H1 (cell line): ENCODE data around the gene MAP4K5. TPM values are rescaled to one million over a fixed set of nuclear protein-coding genes. Genes with fewer than 3 reads are reported as not detected.

Experiments
- CTCF ChIA-PET: fragments of 300-600 bp; sonication (Branson Sonifier 250); formaldehyde crosslinking; loops from one replicate; lab custom pipeline; 2021; ENCODE audit not compliant: partially characterized antibody; lab: Charles Lee
- POLR2A ChIA-PET: fragments of 300-600 bp; sonication (Branson Sonifier 250); formaldehyde crosslinking; loops from one replicate; lab custom pipeline; 2021; ENCODE audit warnings: inconsistent platforms; ENCODE audit not compliant: partially characterized antibody; lab: Charles Lee
- DNase-seq, 2 experiments: peaks; one replicate each; pipeline versions ENCODE4 v3.0.0 to v3.0.0-alpha.2; 2010 to 2022; ENCODE audit warnings: low spot score in 2 of 2, low read depth in 1 of 2, mixed read lengths in 1 of 2
- FAIRE-seq: peaks from 2 replicates; lab custom pipeline; 2011; peaks lifted over from hg19 to GRCh38; lab: Jason Lieb, UNC
- H2AFZ ChIP-seq: 2 replicates; pipeline ENCODE4 v1.8.1; 2012; ENCODE audit warnings: low read length, inconsistent platforms
- H2AK5ac ChIP-seq: 2 replicates; pipeline ENCODE4 v1.6.1; 2013; ENCODE audit warnings: low read depth, low read length
- H2BK120ac ChIP-seq: replicated peaks from 2 replicates; pipeline ENCODE3; 2013; ENCODE audit warnings: low read depth, low read length, inconsistent platforms
- H2BK12ac ChIP-seq: 2 replicates; pipeline ENCODE4 v1.6.1; 2013; ENCODE audit warnings: low read depth, low read length
- H2BK15ac ChIP-seq: 2 replicates; pipeline ENCODE4 v1.6.1; 2013; ENCODE audit warnings: low read length
- H2BK20ac ChIP-seq: 2 replicates; pipeline ENCODE4 v1.6.1; 2013; ENCODE audit warnings: low read length
- H2BK5ac ChIP-seq: 2 replicates; pipeline ENCODE4 v1.6.1; 2013; ENCODE audit warnings: low read depth, low read length
- H3K14ac ChIP-seq: 2 replicates; pipeline ENCODE4 v1.6.1; 2013; ENCODE audit warnings: inconsistent platforms; ENCODE audit not compliant: insufficient read length
- H3K18ac ChIP-seq: 2 replicates; pipeline ENCODE4 v1.6.1; 2013; ENCODE audit warnings: low read length; ENCODE audit errors: extremely low read depth
- H3K23ac ChIP-seq: 2 replicates; pipeline ENCODE4 v1.6.1; 2013; ENCODE audit warnings: inconsistent platforms; ENCODE audit not compliant: insufficient read length
- H3K23me2 ChIP-seq: 2 replicates; pipeline ENCODE4 v1.6.1; 2013; ENCODE audit warnings: low read depth, low read length
- H3K27ac ChIP-seq: 2 replicates; pipeline ENCODE4 v1.6.1; 2011; ENCODE audit warnings: low read depth, low read length, inconsistent platforms
- H3K27me3 ChIP-seq, 4 experiments: replicated peaks in 1 of 4; 1 replicate in 1 of 4; 2 replicates in 3 of 4; pipeline versions ENCODE4 v1.6.1 to v1.8.1; 2011 to 2013; ENCODE audit warnings: low read length in 3 of 4, mild to moderate bottlenecking in 3 of 4, inconsistent platforms in 2 of 4, mixed read lengths in 2 of 4, moderate library complexity in 1 of 4; ENCODE audit not compliant: control insufficient read depth in 3 of 4, insufficient read depth in 3 of 4; ENCODE audit errors: extremely low read depth in 1 of 4
- H3K36me3 ChIP-seq, 4 experiments: 2 replicates each; pipeline versions ENCODE4 v1.6.1 to v1.8.1; 2011 to 2013; ENCODE audit warnings: mild to moderate bottlenecking in 4 of 4, low read length in 3 of 4, moderate library complexity in 2 of 4, control low read depth in 1 of 4, inconsistent platforms in 1 of 4; ENCODE audit not compliant: insufficient read depth in 4 of 4, control insufficient read depth in 2 of 4
- H3K4ac ChIP-seq: replicated peaks from 2 replicates; pipeline ENCODE3; 2013; ENCODE audit warnings: low read length, low read depth, mixed read lengths, inconsistent platforms; ENCODE audit not compliant: insufficient read length
- H3K4me1 ChIP-seq, 4 experiments: replicated peaks in 1 of 4; 1 replicate in 1 of 4; 2 replicates in 3 of 4; pipeline versions ENCODE4 v1.6.1 to v1.8.1; 2011 to 2013; ENCODE audit warnings: low read length in 3 of 4, inconsistent platforms in 2 of 4, mixed read lengths in 1 of 4; ENCODE audit not compliant: insufficient read depth in 4 of 4, control insufficient read depth in 3 of 4
- H3K4me2 ChIP-seq, 2 experiments: 2 replicates each; pipeline versions ENCODE4 v1.6.1 to v1.8.1; 2011 to 2013; ENCODE audit warnings: low read depth in 2 of 2, low read length in 2 of 2, control low read depth in 1 of 2, inconsistent platforms in 1 of 2, mild to moderate bottlenecking in 1 of 2; ENCODE audit not compliant: insufficient read depth in 1 of 2
- H3K4me3 ChIP-seq, 4 experiments: fragments of 200-600, 300-600 bp in 1 of 4; sonication (generic), shearing (Covaris generic), sonication (Bioruptor Twin) in 1 of 4; 2 replicates each; pipeline versions ENCODE4 v1.5.1 to v1.8.1; 2011 to 2016; ENCODE audit warnings: low read length in 4 of 4, low read depth in 3 of 4, control low read depth in 2 of 4, inconsistent platforms in 2 of 4, mild to moderate bottlenecking in 2 of 4, mixed read lengths in 1 of 4, moderate library complexity in 1 of 4; ENCODE audit not compliant: insufficient read depth in 2 of 4; ENCODE audit errors: extremely low read depth in 1 of 4
- H3K56ac ChIP-seq: replicated peaks from 2 replicates; pipeline ENCODE3; 2013; ENCODE audit warnings: low read depth, mild to moderate bottlenecking, mixed read lengths, low read length, inconsistent platforms; ENCODE audit not compliant: insufficient read length
- H3K79me1 ChIP-seq: 2 replicates; pipeline ENCODE4 v1.6.1; 2013; ENCODE audit warnings: low read depth, low read length, control low read depth
- H3K79me2 ChIP-seq, 2 experiments: 2 replicates each; pipeline versions ENCODE4 v1.6.1 to v1.8.1; 2012 to 2013; ENCODE audit warnings: low read length in 2 of 2, mild to moderate bottlenecking in 2 of 2, inconsistent platforms in 1 of 2; ENCODE audit not compliant: insufficient read depth in 2 of 2, control insufficient read depth in 1 of 2
- H3K9ac ChIP-seq, 4 experiments: replicated peaks in 1 of 4; 1 replicate in 1 of 4; 2 replicates in 3 of 4; pipeline versions ENCODE4 v1.6.1 to v1.8.1; 2011 to 2013; ENCODE audit warnings: low read depth in 3 of 4, low read length in 3 of 4, control low read depth in 2 of 4, mild to moderate bottlenecking in 2 of 4, moderate library complexity in 2 of 4, inconsistent platforms in 1 of 4; ENCODE audit errors: extremely low read depth in 1 of 4
- H3K9me3 ChIP-seq, 2 experiments: 2 replicates each; pipeline versions ENCODE4 v1.6.1 to v1.8.1; 2012 to 2013; ENCODE audit warnings: mild to moderate bottlenecking in 2 of 2, moderate library complexity in 2 of 2, control low read depth in 1 of 2, inconsistent platforms in 1 of 2, low read depth in 1 of 2, low read length in 1 of 2, mixed read lengths in 1 of 2; ENCODE audit not compliant: insufficient read depth in 2 of 2
- H4K20me1 ChIP-seq, 2 experiments: replicated peaks in 1 of 2; 2 replicates each; pipeline versions ENCODE3 to v1.8.1; 2011 to 2013; ENCODE audit warnings: inconsistent platforms in 2 of 2, low read length in 2 of 2, mild to moderate bottlenecking in 1 of 2; ENCODE audit not compliant: insufficient read depth in 2 of 2, control insufficient read depth in 1 of 2
- H4K5ac ChIP-seq: 2 replicates; pipeline ENCODE4 v1.6.1; 2013; ENCODE audit warnings: low read length, low read depth, mixed read lengths, inconsistent platforms; ENCODE audit not compliant: insufficient read length
- H4K8ac ChIP-seq: 2 replicates; pipeline ENCODE4 v1.8.0; 2013; ENCODE audit warnings: mild to moderate bottlenecking, moderate library complexity, low read length, inconsistent platforms; ENCODE audit not compliant: insufficient read depth; ENCODE audit errors: extremely low read depth
- H4K91ac ChIP-seq: replicated peaks from 2 replicates; pipeline ENCODE3; 2013; ENCODE audit warnings: low read length, mixed read lengths, inconsistent platforms; ENCODE audit not compliant: insufficient read length
- EP300 ChIP-seq, 2 experiments: IDR thresholded peaks; 1 replicate in 1 of 2; 2 replicates in 1 of 2; pipeline ENCODE4 v1.6.1; 2011 to 2012; ENCODE audit warnings: low read depth in 2 of 2, low read length in 2 of 2, mild to moderate bottlenecking in 2 of 2, borderline replicate concordance in 1 of 2, inconsistent platforms in 1 of 2, moderate library complexity in 1 of 2
- SRF ChIP-seq: IDR thresholded peaks from 2 replicates; pipeline ENCODE4 v1.6.1; 2011; ENCODE audit warnings: mild to moderate bottlenecking, low read depth, low read length, moderate library complexity
- WGBS, 2 experiments: shearing (Covaris generic) in 1 of 2; methylation state at CpG; one replicate each; pipeline versions ENCODE4 v1.1.6 to v1.1.7; 2013 to 2015; ENCODE audit warnings: low lambda C conversion rate in 2 of 2, mixed read lengths in 2 of 2, inconsistent platforms in 1 of 2, low coverage in 1 of 2, missing lambda C conversion rate in 1 of 2; ENCODE audit not compliant: insufficient replicate concordance in 2 of 2, insufficient coverage in 1 of 2, insufficient read length in 1 of 2; ENCODE audit errors: extremely low coverage in 1 of 2, missing lambda C conversion rate in 1 of 2; 5-methylcytosine and 5-hydroxymethylcytosine counted together
- polyA plus RNA-seq, 7 experiments: library from polyadenylated mRNA; depleted of rRNA in 3 of 7; stranded (reverse) in 5 of 7; unstranded in 2 of 7; fragments of >200 nt in 5 of 7; fragments of 200-250 nt in 2 of 7; gene quantifications; 1 replicate in 5 of 7; 2 replicates in 1 of 7; 4 replicates in 1 of 7; pipeline versions ENCODE4 v1.2.1 to v1.2.3, GENCODE V29; 2011 to 2013; ENCODE audit warnings: missing spikeins in 2 of 7, mixed read lengths in 2 of 7
- total RNA-seq: library from RNA; stranded (reverse); fragmentation: NEBNext Ultra II Directional; extraction: Animal tissue kit (Norgen Biotek cat#: 25700); gene quantifications from 2 replicates; pipeline ENCODE4 v1.2.1, GENCODE V29; 2021

Gene MAP4K5
- total and polyA plus RNA-seq, 2 of the 8 experiments (the other 6 are each of a cell fraction or from before 2014, with no cell fraction given): 7.6 to 34.5 TPM

DNA sequence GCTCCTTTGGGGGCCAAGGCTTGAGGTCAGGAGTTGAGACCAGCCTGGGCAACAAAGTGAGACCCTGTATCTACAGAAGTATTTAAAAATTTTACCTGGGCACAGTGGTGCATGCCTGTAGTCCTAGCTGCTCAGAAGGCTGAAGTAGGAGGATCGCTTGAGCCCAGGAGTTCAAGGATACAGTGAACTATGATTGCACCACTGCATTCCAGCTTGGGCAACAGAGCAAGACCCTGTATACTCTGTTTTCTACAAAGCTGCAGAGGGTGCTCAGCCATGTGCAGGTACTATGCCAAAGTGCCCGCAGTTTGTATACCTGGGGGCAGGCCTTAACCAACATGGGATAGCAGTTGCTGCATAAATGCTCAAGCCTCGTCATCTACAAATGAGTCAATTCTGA, 108.8 kb downstream of the MAP4K5 start:
- DNase-seq (no peak), FAIRE-seq (no peak)
- H3K4me3 ChIP-seq: no peak overlapping the region
- H3K4ac ChIP-seq: no peak overlapping the region
- H2AK5ac ChIP-seq: no peak overlapping the region
- H2BK15ac ChIP-seq: no peak overlapping the region
- H3K79me1 ChIP-seq: no peaks in the 10 kb centered on the region
- no peak overlapping the region for H2BK12ac ChIP-seq
- H3K23me2 ChIP-seq: no peaks in the 10 kb centered on the region
- peaks cover 2 to 34% (median 9%) of the 10 kb centered on the region in 4 experiments; a peak in 5 of 8 replicates for H3K36me3 ChIP-seq
- no peaks in the 10 kb centered on the region for H4K20me1 ChIP-seq
- H2AFZ ChIP-seq: no peak overlapping the region
- no peak overlapping the region for H3K14ac ChIP-seq
- POLR2A ChIA-PET: no interaction called here
- no peaks in the 10 kb centered on the region for H3K4me1 ChIP-seq
- no peak overlapping the region for H3K56ac ChIP-seq
- 93% methylated on average over 3 of the region's 3 CpGs; no CpG with 5 or more reads in 1 of the 2 experiments for WGBS, 2 experiments
- no peak overlapping the region for H3K27ac ChIP-seq
- no peak overlapping the region for H4K91ac ChIP-seq
- H3K9me3 ChIP-seq: no peaks in the 10 kb centered on the region
- H2BK20ac ChIP-seq: no peak overlapping the region
- no peak overlapping the region for H4K5ac ChIP-seq
- no peak overlapping the region for H3K4me2 ChIP-seq
- H4K8ac ChIP-seq: no peak overlapping the region
- H3K23ac ChIP-seq: no peak overlapping the region
- no peak overlapping the region for H2BK120ac ChIP-seq
- no peaks in the 10 kb centered on the region for H3K79me2 ChIP-seq
- no peak overlapping the region for H3K18ac ChIP-seq
- H2BK5ac ChIP-seq: no peak overlapping the region
- no peaks in the 10 kb centered on the region for H3K27me3 ChIP-seq
- CTCF ChIA-PET: no interaction called here
- no peak overlapping the region for H3K9ac ChIP-seq
- TF ChIP-seq SRF: no peak
- no peak for TF ChIP-seq EP300 (IDR thresholded peaks at IDR 0.05; ENCODE audit: borderline replicate concordance in 1 of 2, low read depth in 2 of 2, low read length in 2 of 2)
